WERI-Rb-1 (cell line): ENCODE measurements around the gene PLOD3.

ENCODE experiments used
- DNase-seq: peaks from one replicate; pipeline ENCODE4 v3.0.0-alpha.2; 2020
- H3K27ac ChIP-seq: fragments of 250-450 bp; sonication (Bioruptor Pico); 2 replicates; pipeline ENCODE4 v1.5.1; 2020; ENCODE audit warnings: mild to moderate bottlenecking, moderate library complexity
- H3K27me3 ChIP-seq: fragments of 250-450 bp; sonication (Bioruptor Pico); 2 replicates; pipeline ENCODE4 v1.5.1; 2021; ENCODE audit warnings: mild to moderate bottlenecking, low read depth, moderate library complexity; ENCODE audit not compliant: insufficient read depth, severe bottlenecking
- H3K36me3 ChIP-seq: fragments of 250-450 bp; sonication (Bioruptor Pico); 2 replicates; pipeline ENCODE4 v1.5.1; 2020; ENCODE audit warnings: mild to moderate bottlenecking, moderate library complexity
- H3K4me3 ChIP-seq: 2 replicates; pipeline ENCODE4 v1.5.1; 2011; ENCODE audit warnings: low read depth, mild to moderate bottlenecking, control low read depth, low read length
- H3K9me3 ChIP-seq: fragments of 250-450 bp; sonication (Bioruptor Pico); 2 replicates; pipeline ENCODE4 v1.5.1; 2021; ENCODE audit warnings: mild to moderate bottlenecking, moderate library complexity; ENCODE audit not compliant: severe bottlenecking
- TF ChIP-seq, protein P1 (sequence below): IDR thresholded peaks from 2 replicates; pipeline ENCODE4 v1.5.1; 2011; ENCODE audit warnings: low read depth, mild to moderate bottlenecking, control low read depth, inconsistent platforms, low read length

PLOD3 gene

DNA sequence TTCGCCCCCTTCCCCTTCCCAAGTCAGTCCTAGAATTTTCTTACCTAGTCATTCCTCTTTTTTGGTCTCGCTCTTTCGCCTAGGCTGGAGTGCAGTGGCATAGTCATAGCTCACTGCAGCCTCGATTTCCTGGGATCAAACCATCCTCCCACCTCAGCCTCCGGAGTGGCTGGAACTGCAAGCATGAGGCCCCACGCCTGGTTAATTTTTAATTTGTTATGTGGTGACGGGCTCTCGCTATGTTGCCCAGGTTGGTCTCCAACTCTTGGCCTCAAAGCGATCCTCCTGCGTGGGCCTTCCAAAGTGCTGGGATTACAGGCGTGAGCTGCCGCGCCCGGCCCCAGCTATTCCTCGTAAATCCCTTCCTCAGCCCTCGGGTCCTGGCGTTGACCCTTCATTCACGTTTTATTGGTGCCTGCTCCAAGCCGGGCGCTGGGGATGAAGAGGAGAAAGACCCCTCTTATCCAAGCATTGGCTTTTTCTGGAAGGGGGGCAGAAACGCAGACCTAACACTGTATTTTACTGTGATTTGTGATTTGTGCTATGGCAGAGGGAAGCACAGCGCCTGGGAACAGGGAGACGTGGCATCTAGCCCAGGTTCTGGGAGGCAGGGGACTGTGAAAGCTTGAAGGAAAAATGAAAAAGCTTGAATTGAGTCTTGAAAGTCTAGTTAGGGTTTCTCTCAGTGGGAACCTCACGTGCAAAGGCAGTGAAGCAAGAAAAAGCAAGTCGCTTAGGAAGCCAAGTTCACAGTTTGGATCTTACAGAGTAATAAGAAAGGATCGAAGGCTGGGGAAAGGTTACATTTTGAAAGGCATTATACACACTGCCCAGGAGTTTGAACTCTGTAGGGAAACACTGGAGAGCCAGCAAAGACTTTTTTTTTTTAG, 1.1 kb upstream of the PLOD3 start:
- no peak for DNase-seq
- H3K9me3 ChIP-seq, result no peaks in the 10 kb centered on the region
- peaks cover 32% of the 10 kb centered on the region for H3K36me3 ChIP-seq
- H3K4me3 ChIP-seq, result peak overlapping the region; percentile 96
- H3K27me3 ChIP-seq, result no peaks in the 10 kb centered on the region
- H3K27ac ChIP-seq, result peak overlapping the region; percentile 31
- TF ChIP-seq, protein P1, sequence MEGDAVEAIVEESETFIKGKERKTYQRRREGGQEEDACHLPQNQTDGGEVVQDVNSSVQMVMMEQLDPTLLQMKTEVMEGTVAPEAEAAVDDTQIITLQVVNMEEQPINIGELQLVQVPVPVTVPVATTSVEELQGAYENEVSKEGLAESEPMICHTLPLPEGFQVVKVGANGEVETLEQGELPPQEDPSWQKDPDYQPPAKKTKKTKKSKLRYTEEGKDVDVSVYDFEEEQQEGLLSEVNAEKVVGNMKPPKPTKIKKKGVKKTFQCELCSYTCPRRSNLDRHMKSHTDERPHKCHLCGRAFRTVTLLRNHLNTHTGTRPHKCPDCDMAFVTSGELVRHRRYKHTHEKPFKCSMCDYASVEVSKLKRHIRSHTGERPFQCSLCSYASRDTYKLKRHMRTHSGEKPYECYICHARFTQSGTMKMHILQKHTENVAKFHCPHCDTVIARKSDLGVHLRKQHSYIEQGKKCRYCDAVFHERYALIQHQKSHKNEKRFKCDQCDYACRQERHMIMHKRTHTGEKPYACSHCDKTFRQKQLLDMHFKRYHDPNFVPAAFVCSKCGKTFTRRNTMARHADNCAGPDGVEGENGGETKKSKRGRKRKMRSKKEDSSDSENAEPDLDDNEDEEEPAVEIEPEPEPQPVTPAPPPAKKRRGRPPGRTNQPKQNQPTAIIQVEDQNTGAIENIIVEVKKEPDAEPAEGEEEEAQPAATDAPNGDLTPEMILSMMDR, result no peak

DNA sequence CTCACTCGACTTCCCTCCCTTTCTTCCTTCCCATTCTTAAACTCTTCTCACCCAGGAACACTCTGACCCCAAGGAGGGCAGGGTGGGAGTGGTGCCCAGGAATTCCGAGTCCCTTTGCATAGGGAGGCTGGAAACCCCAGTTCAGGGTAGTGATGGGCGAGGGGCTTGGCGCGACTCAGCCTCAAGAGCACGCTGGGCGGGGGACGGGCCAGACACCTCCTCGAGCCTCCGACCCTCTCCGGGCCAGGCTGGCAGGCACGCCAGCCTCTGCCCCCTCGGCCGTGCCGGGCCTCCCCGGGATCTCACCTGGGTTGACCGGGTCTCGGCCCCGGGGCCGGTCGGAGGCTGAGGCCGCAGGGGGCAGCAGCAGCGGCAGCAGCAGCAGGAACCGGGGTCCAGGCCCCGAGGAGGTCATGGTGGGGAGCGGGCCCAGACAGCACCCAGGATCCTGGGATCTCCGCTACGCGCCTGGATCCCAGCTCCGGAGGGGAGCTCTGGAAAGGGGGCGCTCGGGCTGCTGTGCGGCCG, 457 bp downstream of the PLOD3 start:
- peak overlapping the region; percentile 85 for H3K27ac ChIP-seq
- no peaks in the 10 kb centered on the region for H3K9me3 ChIP-seq
- peak overlapping the region; percentile 96 for H3K4me3 ChIP-seq
- DNase-seq, result no peak
- TF ChIP-seq, protein P1, result no peak
- peaks cover 19% of the 10 kb centered on the region for H3K36me3 ChIP-seq
- no peaks in the 10 kb centered on the region for H3K27me3 ChIP-seq

DNA sequence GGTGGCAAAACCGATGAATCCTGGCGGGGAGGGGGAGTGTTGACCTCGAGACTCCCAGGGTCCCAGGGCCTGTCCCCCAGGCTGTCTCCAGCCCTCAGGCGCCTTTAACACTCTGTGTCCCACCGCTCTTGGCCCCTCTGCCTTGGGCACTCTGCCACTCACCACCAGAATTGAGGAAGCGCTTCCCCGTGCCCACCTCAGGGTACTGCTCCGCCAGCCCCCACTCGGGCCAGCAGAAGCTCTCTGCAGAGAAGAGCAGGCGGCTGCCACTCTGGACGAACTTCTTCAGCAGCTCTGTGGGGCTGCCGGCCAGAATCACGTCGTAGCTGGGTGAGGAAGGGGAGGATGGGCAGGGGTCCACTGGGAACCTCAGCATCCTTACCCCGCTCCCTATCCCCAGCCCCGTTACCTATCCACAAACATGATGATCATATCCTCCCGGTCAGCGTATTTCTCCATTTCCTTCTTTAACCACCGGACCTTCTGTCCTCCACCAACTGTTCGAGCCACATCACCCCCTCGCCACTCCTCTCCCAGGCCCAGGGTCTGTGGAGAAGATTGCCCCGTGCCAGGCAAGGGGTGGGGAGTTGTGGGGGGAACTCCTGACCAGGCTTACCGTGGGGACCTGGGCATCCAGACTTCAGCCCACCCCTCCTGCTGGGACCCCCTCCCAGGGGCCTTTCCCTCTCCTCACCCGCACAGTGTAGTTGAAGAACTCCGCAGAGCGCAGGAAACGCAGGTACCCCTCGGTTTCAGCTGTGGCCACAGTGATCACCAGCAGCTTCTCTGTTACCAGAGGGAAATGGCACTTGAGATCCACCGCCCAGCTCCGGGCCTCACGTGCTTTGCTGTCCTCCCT, 1.2 kb downstream of the PLOD3 start:
- TF ChIP-seq, protein P1, result no peak
- DNase-seq, result no peak
- Histone ChIP-seq H3K27me3 (no peaks in the 10 kb centered on the region), H3K4me3 (peak overlapping the region; percentile 96), H3K27ac (peak overlapping the region; percentile 85), H3K36me3 (peaks cover 26% of the 10 kb centered on the region), H3K9me3 (no peaks in the 10 kb centered on the region)

DNA sequence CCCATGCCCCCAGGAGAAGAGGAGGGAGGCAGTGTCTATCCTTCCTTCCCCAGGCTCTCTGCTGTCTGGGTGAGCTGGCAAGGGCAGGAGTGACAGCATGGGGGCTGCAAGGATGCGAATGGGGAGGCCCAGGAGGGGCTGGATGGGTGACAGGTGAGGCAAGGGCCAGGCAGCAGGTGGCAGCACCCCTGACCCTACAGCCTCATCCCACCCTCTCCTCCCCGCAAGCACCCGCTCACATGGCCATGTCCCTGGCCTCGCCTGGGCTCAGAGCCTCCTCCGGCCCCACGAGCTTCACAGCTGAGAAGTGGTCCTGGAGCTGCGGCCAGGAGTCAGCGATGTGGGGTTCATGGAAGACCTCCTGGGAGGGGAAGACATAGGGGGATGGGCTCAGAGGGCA, 5.4 kb downstream of the PLOD3 start:
- H3K27ac ChIP-seq, result no peak overlapping the region
- TF ChIP-seq, protein P1, result peak; percentile 54
- H3K27me3 ChIP-seq, result no peaks in the 10 kb centered on the region
- H3K9me3 ChIP-seq, result no peaks in the 10 kb centered on the region
- peaks cover 50% of the 10 kb centered on the region for H3K36me3 ChIP-seq
- DNase-seq, result no peak
- no peak overlapping the region for H3K4me3 ChIP-seq

DNA sequence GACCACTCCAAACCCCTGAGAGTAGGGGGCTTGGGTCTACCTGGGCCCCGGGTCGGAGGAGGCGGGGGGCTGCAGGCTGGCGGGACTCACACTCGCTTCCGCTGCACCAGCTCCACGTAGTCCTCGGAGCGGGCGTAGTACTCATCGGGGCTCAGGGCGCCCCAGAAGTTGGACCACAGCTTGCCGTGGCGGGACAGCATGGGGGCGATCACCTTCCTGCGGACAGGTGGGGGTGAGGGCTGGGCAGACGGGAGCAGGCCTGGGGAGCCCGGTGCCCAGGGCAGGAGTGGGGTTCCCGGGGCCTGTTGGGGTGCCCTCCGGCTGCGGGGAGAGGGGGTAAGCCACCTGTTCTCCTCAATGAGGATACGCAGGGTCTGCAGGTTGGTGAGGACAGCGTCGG, 5.9 kb downstream of the PLOD3 start:
- Histone ChIP-seq H3K9me3 (no peaks in the 10 kb centered on the region), H3K27me3 (no peaks in the 10 kb centered on the region), H3K4me3 (no peak overlapping the region), H3K27ac (no peak overlapping the region), H3K36me3 (peaks cover 50% of the 10 kb centered on the region)
- TF ChIP-seq, protein P1, result no peak
- DNase-seq, result no peak
